Upper lobe of left lung (tissue), 4 donors: ENCODE results near the gene MARK3.

ENCODE experiments used
- EP300 ChIP-seq, 4 donors: sonication (generic); formaldehyde crosslinking; IDR thresholded peaks; one replicate each; pipeline ENCODE4 v1.5.1; 2017; ENCODE audit warnings: antibody characterized with exemption in 4 of 4, control low read depth in 2 of 4
- POLR2A ChIP-seq, 4 donors: fragments of 450-650 bp; IDR thresholded peaks; one replicate each; pipeline ENCODE4 v1.5.1; 2016 to 2017; ENCODE audit warnings: antibody characterized with exemption in 4 of 4, mild to moderate bottlenecking in 2 of 4
- TF ChIP-seq, protein P1 (sequence below), 6 experiments: fragments of 450-650 bp in 4 of 6; fragments of 200-600 bp in 2 of 6; sonication (generic) in 2 of 6; IDR thresholded peaks; one replicate each; pipeline ENCODE4 v1.5.1; 2016 to 2019; ENCODE audit warnings: antibody characterized with exemption in 6 of 6

DNA sequence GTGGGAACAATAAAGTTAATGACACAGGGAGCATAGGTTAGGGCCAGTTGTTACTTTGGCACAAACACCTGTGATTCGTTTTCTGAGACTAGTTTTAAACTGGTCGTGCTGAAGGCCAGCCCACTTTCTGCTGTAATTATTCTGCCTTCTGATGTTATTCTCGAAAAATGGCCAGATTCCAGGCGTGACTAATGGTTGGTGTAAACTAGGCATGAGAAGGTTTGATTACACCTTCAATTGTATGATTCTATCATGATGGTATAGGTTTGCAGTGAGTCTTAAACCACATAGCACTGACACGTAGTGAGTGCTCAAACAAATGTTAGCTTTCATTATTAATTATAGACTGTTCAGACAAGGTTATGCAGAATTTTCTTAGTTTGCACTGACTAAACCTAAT lies 98.4 kb downstream of the MARK3 start:
- TF ChIP-seq, protein P1, sequence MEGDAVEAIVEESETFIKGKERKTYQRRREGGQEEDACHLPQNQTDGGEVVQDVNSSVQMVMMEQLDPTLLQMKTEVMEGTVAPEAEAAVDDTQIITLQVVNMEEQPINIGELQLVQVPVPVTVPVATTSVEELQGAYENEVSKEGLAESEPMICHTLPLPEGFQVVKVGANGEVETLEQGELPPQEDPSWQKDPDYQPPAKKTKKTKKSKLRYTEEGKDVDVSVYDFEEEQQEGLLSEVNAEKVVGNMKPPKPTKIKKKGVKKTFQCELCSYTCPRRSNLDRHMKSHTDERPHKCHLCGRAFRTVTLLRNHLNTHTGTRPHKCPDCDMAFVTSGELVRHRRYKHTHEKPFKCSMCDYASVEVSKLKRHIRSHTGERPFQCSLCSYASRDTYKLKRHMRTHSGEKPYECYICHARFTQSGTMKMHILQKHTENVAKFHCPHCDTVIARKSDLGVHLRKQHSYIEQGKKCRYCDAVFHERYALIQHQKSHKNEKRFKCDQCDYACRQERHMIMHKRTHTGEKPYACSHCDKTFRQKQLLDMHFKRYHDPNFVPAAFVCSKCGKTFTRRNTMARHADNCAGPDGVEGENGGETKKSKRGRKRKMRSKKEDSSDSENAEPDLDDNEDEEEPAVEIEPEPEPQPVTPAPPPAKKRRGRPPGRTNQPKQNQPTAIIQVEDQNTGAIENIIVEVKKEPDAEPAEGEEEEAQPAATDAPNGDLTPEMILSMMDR (IDR thresholded peaks at IDR 0.05), result no peak
- TF ChIP-seq POLR2A (IDR thresholded peaks at IDR 0.05) (no peak), EP300 (IDR thresholded peaks at IDR 0.05) (no peak)
